Vagina (tissue), 2 donors: ENCODE results near the gene SELPLG.

Experiments
- CTCF ChIP-seq, 3 experiments: fragments of 450-650 bp in 2 of 3; fragments of 200-600 bp in 1 of 3; sonication (generic) in 1 of 3; IDR thresholded peaks; one replicate each; pipeline ENCODE4 v1.5.1; 2017 to 2019; ENCODE audit warnings: antibody characterized with exemption in 3 of 3, mild to moderate bottlenecking in 2 of 3, moderate library complexity in 2 of 3
- POLR2A ChIP-seq, 2 donors: fragments of 450-650 bp; IDR thresholded peaks; one replicate each; pipeline ENCODE4 v1.6.1; 2017; ENCODE audit warnings: antibody characterized with exemption in 2 of 2, mild to moderate bottlenecking in 2 of 2, moderate library complexity in 2 of 2
- POLR2AphosphoS5 ChIP-seq, 2 donors: sonication (generic); formaldehyde crosslinking; IDR thresholded peaks; one replicate each; pipeline ENCODE4 v1.9.0; 2017; ENCODE audit warnings: antibody characterized with exemption in 2 of 2, mild to moderate bottlenecking in 2 of 2, low read depth in 1 of 2; ENCODE audit not compliant: insufficient read depth in 1 of 2

DNA sequence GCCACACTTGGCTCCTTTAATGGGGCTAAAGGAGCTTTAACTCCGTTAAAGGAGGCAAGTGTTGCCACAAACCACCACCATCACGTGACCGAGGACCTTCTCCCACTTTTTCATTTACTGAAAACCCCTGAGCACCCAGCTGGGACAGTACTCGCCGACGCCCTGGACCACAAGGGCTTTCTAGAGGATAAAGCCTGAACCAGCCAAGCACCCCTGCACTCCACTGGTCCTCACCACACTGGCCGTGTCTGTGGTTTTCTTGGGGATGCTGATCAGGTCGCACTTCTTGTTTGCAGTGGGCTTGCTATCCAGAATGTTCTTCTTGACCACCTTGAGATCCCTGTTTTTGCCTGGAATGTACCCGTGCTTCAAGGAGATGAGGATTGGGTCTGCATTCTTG, 14.7 kb upstream of the SELPLG start:
- TF ChIP-seq CTCF (IDR thresholded peaks at IDR 0.05) (no peak), POLR2A (IDR thresholded peaks at IDR 0.05) (no peak), POLR2AphosphoS5 (IDR thresholded peaks at IDR 0.05; ENCODE audit: insufficient read depth in 1 of 2, low read depth in 1 of 2) (no peak)
